SHP77 treated with DMSO at 0.1 percent for 48 hours (cell line): Measurements from ENCODE around the gene SLX4IP.
A peak's percentile ranks its signal among the peaks of the same experiment; 100 is the strongest.

ENCODE experiments used
- DNase-seq: peaks from one replicate; lab custom pipeline; 2025; lab: John Stamatoyannopoulos, UW

SLX4IP gene

GRCh38 chr20:10521068-10521831 lies 86.1 kb downstream of the SLX4IP start:
- peak; percentile 58 for DNase-seq

GRCh38 chr20:10521836-10522235 lies 86.7 kb downstream of the SLX4IP start:
- DNase-seq, result no peak

- no peak for DNase-seq
Observed at GRCh38 chr20:10522328-10522727, 87.2 kb downstream of the SLX4IP start.

GRCh38 chr20:10523443-10523842 lies 88.3 kb downstream of the SLX4IP start:
- DNase-seq, result peak; percentile 90

- peak; percentile 98 for DNase-seq
Observed at GRCh38 chr20:10524034-10524476, 89.0 kb downstream of the SLX4IP start.

GRCh38 chr20:10524643-10525042 lies 89.5 kb downstream of the SLX4IP start:
- peak; percentile 43 for DNase-seq

GRCh38 chr20:10527781-10528180 lies 92.7 kb downstream of the SLX4IP start:
- DNase-seq, result no peak

GRCh38 chr20:10530883-10531282 lies 95.8 kb downstream of the SLX4IP start:
- no peak for DNase-seq

- DNase-seq, result no peak
Observed at GRCh38 chr20:10531848-10532247, 96.7 kb downstream of the SLX4IP start.

- no peak for DNase-seq
Observed at GRCh38 chr20:10532361-10532760, 97.3 kb downstream of the SLX4IP start.

- no peak for DNase-seq
Observed at GRCh38 chr20:10536531-10536930, 101.4 kb downstream of the SLX4IP start.

- DNase-seq, result no peak
Observed at GRCh38 chr20:10537850-10538480, 102.9 kb downstream of the SLX4IP start.

GRCh38 chr20:10538768-10539167 lies 103.7 kb downstream of the SLX4IP start:
- DNase-seq, result no peak

- DNase-seq, result no peak
Observed at GRCh38 chr20:10539818-10540553, 104.9 kb downstream of the SLX4IP start.

- no peak for DNase-seq
Observed at GRCh38 chr20:10540636-10541493, 105.8 kb downstream of the SLX4IP start.

GRCh38 chr20:10541668-10542411 lies 106.7 kb downstream of the SLX4IP start:
- peak; percentile 99 for DNase-seq

- no peak for DNase-seq
Observed at GRCh38 chr20:10542442-10542841, 107.3 kb downstream of the SLX4IP start.

GRCh38 chr20:10543480-10543879 lies 108.4 kb downstream of the SLX4IP start:
- DNase-seq, result no peak

GRCh38 chr20:10547276-10548114 lies 112.4 kb downstream of the SLX4IP start:
- DNase-seq, result no peak

GRCh38 chr20:10549511-10549910 lies 114.4 kb downstream of the SLX4IP start:
- no peak for DNase-seq
